Measurements from ENCODE around the gene GPRC5C.
"Not testable (repeated sequence)": the region's sequence is repeated elsewhere in the genome, so short reads cannot be mapped to it uniquely, and the experiment has no call there.

GPRC5C gene

GRCh38 chr17:74405311-74405710, 26.6 kb upstream of the GPRC5C start:
- DNase-seq (ENCODE audit: low spot score): not testable (repeated sequence)

- no peak for DNase-seq (ENCODE audit: low spot score)
Observed at GRCh38 chr17:74407384-74407783, 24.5 kb upstream of the GPRC5C start.

- no peak for DNase-seq (ENCODE audit: low spot score)
Observed at GRCh38 chr17:74408262-74408661, 23.6 kb upstream of the GPRC5C start.

- no peak for DNase-seq (ENCODE audit: low spot score)
Observed at GRCh38 chr17:74408815-74409214, 23.1 kb upstream of the GPRC5C start.

DNA sequence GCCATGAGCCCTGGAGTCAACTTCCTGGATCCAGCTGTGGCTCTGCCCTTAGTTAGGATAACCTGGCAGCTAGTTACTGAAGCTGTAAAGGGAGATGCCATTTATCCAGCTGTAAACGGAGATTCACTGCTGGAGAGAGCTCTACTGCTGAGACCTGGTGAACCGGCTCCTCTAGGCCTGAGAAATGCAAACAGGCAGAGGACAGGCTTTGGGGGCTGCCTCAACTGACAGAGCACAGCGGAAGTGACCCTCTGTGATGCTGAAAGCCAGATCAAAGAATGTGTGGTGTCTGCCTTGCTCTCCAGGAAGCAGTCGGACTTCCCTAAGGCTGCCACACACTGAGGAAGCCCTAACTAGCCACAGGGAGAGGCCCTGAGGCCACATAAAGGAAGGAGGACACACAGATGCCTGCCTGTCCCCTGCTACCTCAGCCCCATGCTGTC, 21.9 kb upstream of the GPRC5C start:
- no peak for DNase-seq (ENCODE audit: low spot score)

DNA sequence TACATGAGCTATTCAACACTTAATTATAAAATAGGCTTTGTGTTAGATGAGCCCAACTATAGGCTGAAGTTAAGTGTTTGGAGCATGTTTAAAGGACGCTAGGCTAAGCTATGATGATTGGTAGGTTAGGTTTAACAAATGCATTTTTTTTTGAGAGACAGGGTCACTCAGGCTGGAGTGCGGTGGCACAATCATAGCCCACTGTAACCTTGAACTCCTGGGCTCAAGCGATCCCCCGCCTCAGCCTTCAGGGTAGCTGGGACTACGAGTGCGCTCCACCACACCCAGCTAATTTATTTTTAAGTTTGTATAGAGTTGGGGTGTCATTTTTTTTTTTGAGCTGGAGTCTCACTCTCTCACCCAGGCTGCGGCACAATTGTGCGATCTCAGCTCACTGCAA, 19.3 kb upstream of the GPRC5C start:
- no peak for DNase-seq (ENCODE audit: low spot score)

DNA sequence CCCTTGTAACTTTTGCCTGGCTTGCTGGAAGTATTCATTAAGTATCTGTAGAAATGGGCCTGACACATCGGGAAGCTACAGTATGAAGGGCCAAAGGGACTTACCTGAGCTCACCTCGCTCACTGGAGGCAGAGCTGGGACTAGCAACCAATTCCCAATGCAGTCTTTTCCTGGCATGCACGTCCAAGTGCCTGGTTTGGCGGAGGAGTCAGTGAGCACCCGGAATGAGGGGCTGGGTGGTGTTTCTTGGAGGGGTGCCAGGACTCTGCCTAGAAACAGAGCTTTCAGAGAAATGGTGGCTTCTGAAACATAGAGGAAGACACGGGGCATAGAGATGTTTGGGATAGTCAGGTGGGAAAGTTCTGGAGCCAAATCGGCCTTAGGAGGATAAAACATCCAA, 18.4 kb upstream of the GPRC5C start:
- no peak for DNase-seq (ENCODE audit: low spot score)

DNA sequence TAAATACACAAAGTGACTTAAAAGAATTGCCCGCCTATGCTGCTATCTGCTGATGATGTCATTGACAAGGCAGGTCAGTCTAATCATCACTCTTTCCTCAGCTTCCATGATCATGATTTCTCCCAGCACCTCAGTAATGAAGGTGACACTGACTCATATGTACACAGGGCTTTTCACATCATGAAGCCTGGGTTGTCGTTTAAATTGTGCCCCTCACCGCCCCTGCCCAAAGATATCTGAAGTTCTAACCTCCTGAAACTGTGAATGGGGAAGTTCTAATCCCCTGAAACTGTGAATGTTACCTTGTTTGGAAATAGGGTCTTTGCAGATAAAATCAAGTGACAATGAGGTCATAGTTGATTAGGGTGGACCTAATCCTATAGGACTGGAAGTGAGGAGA, 17.4 kb upstream of the GPRC5C start:
- no peak for DNase-seq (ENCODE audit: low spot score)

DNA sequence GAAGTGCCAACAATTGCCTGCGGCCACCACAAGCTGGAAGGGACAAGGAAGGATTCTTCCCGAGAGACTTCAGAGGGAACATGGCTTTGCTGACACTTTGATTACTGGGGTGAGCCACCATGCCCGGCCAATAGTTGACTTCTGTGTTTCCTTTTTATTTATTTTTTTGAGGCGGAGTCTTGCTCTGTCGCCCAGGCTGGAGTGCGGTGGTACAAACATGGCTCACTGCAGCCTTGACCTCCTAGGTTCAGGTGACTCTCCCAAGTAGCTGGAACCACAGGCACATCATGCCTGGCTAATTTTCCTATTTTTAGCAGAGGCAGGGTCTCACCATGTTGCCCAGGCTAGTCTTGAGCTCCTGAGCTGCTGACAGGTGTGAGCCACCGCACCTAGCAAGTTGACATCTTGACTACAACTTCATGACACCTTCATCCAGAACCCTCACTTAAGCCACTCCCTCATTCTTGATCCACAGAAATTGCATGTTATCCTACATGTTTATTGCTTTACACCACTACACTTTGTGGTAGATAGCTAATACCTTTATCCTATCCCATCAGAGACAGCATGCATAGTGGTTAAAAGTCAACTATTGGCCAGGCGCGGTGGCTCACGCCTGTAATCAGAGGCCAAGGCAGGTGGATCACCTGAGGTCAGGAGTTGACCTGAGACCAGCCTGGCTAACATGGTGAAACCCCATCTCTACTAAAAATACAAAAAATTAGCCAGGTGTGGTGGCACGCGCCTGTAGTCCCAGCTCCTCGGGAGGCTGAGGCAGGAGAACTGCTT, 16.1 kb upstream of the GPRC5C start:
- no peak for DNase-seq (ENCODE audit: low spot score)

- DNase-seq (ENCODE audit: low spot score): no peak
Observed at GRCh38 chr17:74417178-74418045, 14.5 kb upstream of the GPRC5C start.

GRCh38 chr17:74419928-74420411, 11.9 kb upstream of the GPRC5C start:
- DNase-seq (ENCODE audit: low spot score): no peak

DNA sequence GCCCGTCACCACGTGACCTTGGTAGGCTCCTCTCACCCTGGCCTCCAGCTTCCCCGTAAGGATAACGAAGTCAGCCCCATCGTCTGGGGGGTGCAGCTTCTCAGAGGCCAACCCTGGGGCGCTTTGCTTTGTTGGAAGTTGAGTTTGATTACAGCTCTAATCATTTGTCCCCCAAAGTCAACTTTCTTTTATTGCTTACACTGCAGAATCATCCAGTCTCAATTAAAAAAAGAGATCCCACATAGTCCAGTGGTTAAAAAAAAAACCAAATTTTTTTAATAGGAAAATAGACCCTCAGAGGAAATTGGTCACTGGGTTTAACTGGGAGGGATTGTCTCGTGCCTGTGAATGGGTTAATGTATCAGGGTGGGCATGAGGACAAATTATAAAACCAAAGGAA, 7.8 kb upstream of the GPRC5C start:
- DNase-seq (ENCODE audit: low spot score): no peak

GRCh38 chr17:74424657-74425056, 7.2 kb upstream of the GPRC5C start:
- DNase-seq (ENCODE audit: low spot score): no peak

GRCh38 chr17:74426551-74427047, 5.3 kb upstream of the GPRC5C start:
- no peak for DNase-seq (ENCODE audit: low spot score)

DNA sequence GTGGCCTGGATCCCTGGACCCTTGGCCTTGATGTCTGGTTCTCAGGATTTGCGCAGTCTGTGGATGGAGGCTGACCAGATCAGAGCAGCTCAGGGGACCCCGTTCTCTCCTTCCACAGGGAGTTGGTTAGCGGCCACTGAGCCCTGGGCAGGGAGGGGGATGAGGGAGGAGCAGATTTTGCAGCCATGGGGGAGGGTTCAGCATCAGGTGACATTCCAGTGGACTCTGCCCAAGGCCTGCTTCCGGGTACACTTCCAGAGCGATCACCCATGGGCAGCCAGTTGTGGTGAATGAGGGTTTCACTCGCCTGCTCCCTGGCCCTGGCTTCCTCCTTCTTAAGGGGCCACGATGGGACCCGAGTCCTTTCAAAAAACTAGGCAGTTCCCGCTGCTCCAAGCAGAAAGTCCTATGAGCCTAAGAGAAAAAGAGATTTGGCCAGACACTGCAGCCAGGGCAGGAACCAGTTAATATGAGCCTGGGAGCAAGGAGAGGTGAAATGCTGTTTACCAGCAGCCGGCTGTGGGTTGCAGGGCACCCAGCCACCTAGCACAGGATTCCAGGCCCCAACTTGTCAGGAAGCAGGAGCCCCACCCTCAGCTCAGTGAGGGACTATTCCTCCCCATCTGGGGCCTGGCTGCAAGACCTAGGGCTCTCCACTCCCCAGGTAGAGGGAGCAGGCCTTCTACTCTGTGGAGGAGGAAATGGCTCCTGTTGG, 4.7 kb upstream of the GPRC5C start:
- DNase-seq (ENCODE audit: low spot score): no peak

GRCh38 chr17:74427763-74428153, 4.1 kb upstream of the GPRC5C start:
- no peak for DNase-seq (ENCODE audit: low spot score)

DNA sequence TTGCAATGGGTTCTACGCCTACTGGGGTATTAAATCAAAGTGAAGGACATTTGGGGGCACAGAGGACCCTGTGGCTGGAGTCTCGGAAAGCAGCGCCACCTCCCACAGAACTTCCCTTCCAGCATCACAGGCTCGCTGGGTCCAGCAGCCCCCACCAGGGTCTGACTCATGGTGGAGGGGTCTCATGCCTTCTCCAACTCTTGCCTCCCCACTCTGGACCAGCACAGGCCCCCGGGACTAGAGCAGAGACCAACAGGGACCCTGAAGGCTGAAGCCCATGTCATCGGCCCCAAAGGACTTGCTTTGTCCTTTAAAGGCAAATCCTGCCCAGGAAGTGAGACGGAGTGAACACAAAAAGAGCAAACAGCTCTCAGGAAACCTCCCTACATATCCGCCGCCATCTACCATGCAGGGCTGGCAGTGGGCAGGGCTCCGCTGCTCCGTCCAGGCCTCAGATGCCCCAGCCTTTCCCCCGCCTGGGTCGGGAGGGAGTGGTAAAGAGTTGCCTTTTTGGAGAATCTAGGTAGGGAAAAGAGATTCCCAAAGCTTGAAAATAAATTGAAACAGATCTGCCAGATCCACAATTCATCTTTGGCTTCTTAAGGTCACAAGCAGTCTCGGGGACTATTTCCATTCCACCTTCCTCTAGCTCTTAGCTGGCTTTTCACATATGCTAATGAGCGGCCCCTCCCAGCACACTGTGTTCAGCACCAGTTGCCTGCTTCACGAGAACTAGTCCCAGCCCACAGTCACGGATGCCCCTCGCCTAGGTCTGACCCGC, 2.1 kb upstream of the GPRC5C start:
- no peak for DNase-seq (ENCODE audit: low spot score)

- no peak for DNase-seq (ENCODE audit: low spot score)
Observed at GRCh38 chr17:74430385-74430705, 1.5 kb upstream of the GPRC5C start.

DNA sequence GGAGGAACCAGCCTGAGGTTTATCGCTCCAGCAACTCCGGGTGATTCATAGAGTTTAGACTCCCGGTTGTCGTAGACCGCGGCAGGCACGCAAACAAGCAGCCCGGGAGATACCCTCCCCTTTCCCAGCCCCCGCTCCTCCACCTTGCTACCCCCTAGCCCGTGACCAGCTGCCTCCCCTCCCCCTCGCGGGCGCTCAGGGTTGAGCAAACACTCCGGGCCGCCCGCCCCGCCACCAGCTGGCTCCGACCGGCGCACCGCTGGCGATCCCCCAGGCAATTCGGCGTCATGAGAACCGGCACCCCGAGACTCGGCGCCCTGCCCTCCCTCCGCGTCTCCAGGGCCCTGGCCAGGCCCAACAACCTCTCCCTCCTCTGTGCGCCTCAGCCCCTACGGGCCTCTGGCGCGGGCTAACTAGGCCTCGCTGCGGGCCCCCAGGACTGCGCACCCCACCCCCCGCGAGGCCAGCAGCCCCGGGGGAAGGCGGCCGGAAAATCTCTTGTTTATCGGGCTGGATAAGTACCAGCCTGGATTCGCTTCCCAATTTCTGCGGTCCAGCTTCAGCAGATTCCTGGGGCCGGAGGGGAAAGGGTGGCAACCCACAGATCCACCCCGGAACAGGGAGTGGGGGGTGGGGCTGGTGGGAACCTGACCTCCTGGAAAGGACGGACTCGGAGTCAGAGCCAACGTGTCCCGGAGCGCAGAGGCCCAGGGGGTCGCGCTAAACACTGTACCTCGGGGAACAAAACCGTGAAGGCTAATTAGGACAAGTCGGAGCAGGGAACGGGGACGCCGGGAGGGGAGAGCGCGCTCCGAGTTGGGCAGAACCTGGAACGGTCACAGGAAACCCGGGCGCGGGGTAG, 951 bp upstream of the GPRC5C start:
- peak; percentile 50 for DNase-seq (ENCODE audit: low spot score)

DNA sequence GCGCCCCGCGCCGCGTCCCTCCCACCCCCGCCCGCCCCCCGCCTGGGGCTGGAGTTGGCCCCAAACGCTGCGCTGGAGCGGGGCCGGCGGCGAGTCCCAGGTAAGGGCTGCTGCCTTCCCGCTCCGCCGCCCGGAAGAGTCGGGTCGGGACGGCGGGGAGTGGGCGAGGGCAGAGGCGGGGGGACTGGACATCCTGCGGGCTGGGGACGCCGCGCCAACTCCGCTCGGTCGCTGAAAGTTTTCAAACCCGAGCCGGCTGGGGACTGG, 469 bp downstream of the GPRC5C start:
- no peak for DNase-seq (ENCODE audit: low spot score)
